Measurements from ENCODE around the gene PCCA.
"Not testable (repeated sequence)": the region's sequence is repeated elsewhere in the genome, so short reads cannot be mapped to it uniquely, and the experiment has no call there.

PCCA gene

GRCh38 chr13:100387416-100387815 lies 298.5 kb downstream of the PCCA start:
- no peak overlapping the region for H3K27ac Mint-ChIP-seq
- peaks cover under 1% of the 10 kb centered on the region for H3K9me3 Mint-ChIP-seq
- no peak for DNase-seq
- H3K27me3 Mint-ChIP-seq (ENCODE audit: low read depth, poor library complexity), result peaks cover 3% of the 10 kb centered on the region
- no peak overlapping the region for H3K4me3 Mint-ChIP-seq
- TF ChIP-seq, protein P1, sequence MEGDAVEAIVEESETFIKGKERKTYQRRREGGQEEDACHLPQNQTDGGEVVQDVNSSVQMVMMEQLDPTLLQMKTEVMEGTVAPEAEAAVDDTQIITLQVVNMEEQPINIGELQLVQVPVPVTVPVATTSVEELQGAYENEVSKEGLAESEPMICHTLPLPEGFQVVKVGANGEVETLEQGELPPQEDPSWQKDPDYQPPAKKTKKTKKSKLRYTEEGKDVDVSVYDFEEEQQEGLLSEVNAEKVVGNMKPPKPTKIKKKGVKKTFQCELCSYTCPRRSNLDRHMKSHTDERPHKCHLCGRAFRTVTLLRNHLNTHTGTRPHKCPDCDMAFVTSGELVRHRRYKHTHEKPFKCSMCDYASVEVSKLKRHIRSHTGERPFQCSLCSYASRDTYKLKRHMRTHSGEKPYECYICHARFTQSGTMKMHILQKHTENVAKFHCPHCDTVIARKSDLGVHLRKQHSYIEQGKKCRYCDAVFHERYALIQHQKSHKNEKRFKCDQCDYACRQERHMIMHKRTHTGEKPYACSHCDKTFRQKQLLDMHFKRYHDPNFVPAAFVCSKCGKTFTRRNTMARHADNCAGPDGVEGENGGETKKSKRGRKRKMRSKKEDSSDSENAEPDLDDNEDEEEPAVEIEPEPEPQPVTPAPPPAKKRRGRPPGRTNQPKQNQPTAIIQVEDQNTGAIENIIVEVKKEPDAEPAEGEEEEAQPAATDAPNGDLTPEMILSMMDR (IDR thresholded peaks at IDR 0.05), result no peak
- peaks cover 10% of the 10 kb centered on the region for H3K4me1 Mint-ChIP-seq
- peaks cover 27% of the 10 kb centered on the region for H3K36me3 Mint-ChIP-seq (ENCODE audit: low read depth)

DNA sequence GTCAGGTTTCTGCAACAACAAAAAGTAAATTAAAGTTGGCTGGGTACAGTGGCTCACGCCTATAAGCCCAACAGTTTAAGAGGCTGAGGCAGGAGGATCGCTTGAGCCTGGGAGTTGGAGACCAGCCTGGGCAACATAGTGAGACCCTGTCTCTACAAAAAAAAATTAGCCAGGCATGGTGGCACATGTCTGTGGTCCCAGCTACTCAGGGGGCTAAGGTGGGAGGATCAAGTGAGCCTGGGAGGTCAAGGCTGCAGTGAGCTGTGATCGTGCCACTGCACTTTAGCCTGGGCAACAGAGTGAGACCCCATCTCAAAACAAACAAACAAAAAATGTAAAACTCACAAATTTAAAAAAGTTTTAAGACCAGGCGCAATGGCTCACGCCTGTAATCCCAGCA lies 299.3 kb downstream of the PCCA start:
- H3K9me3 Mint-ChIP-seq; H3K27me3 Mint-ChIP-seq (ENCODE audit: low read depth, poor library complexity); DNase-seq; H3K27ac Mint-ChIP-seq; H3K4me3 Mint-ChIP-seq: not testable (repeated sequence)
- H3K36me3 Mint-ChIP-seq (ENCODE audit: low read depth), result peaks cover 22% of the 10 kb centered on the region
- peaks cover 17% of the 10 kb centered on the region for H3K4me1 Mint-ChIP-seq

DNA sequence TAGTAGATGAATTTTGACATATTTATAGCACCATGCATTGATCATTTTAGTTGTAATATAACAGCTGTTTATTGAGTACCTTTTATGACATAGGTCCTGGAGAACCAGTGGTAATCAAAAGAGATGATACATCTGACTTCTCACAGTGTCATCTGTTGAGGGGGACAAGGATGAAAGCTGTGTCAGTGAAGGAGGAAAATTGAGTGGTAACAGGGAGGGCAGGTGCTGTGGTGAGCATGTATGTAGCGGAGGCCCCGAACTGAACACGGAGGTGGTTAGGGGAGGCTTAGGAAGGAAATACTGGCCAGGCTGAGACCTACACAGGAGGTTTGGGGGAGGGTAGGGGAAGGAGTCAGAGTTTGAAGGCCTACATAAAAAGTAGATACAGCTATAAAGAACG lies 300.0 kb downstream of the PCCA start:
- Mint-ChIP-seq H3K27ac (no peak overlapping the region), H3K9me3 (no peaks in the 10 kb centered on the region), H3K27me3 (ENCODE audit: low read depth, poor library complexity) (peaks cover 3% of the 10 kb centered on the region), H3K36me3 (ENCODE audit: low read depth) (peaks cover 22% of the 10 kb centered on the region), H3K4me1 (peaks cover 20% of the 10 kb centered on the region), H3K4me3 (no peak overlapping the region)
- no peak for DNase-seq
- TF ChIP-seq, protein P1 (IDR thresholded peaks at IDR 0.05), result no peak

GRCh38 chr13:100389617-100390016 lies 300.7 kb downstream of the PCCA start:
- Mint-ChIP-seq H3K9me3 (no peaks in the 10 kb centered on the region), H3K4me3 (no peak overlapping the region), H3K27me3 (ENCODE audit: low read depth, poor library complexity) (peaks cover 3% of the 10 kb centered on the region), H3K4me1 (peaks cover 27% of the 10 kb centered on the region), H3K27ac (no peak overlapping the region), H3K36me3 (ENCODE audit: low read depth) (peaks cover 22% of the 10 kb centered on the region)
- no peak for DNase-seq
- TF ChIP-seq, protein P1 (IDR thresholded peaks at IDR 0.05), result no peak

DNA sequence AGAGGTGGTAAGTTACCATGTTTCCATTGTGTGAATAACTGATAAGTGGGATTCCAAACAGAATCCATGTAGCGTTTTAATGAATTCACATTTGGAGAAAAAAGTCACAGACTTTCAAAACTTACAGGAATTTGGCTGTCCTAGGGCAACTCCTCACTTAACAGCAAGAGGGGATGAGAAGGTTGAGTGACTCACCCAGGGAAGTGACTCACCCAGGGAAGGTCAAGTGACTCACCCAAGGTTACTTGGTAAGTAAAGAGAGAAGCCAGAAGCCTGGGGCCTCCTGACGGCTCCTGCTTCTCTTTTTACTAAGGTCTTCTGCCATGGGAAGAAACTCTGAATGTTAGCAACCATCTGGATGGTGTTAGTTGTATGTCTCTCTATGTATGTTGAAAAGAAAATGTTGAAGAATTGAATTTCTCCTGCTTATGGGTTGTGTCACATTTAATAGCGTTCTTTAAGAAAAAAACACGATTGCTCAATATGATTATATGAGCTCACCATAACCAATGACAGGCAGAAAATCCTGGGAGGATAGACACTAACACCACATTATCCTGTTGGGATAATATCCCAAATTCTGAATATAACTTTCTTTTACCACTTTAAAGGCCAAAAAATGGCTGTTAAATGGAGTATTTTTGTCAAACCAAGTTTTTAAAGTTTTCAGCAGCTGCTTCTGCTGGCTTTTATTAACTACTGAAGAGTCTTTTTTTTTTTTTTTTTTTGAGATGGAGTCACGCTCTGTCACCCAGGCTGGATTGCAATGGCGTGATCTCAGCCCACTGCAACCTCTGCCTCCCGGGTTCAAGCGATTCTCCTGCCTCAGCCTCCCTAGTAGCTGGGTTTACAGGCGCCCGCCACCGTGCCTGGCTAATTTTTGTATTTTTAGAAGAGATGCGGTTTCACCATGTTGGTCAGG lies 304.1 kb downstream of the PCCA start:
- peaks cover 45% of the 10 kb centered on the region for H3K4me1 Mint-ChIP-seq

DNA sequence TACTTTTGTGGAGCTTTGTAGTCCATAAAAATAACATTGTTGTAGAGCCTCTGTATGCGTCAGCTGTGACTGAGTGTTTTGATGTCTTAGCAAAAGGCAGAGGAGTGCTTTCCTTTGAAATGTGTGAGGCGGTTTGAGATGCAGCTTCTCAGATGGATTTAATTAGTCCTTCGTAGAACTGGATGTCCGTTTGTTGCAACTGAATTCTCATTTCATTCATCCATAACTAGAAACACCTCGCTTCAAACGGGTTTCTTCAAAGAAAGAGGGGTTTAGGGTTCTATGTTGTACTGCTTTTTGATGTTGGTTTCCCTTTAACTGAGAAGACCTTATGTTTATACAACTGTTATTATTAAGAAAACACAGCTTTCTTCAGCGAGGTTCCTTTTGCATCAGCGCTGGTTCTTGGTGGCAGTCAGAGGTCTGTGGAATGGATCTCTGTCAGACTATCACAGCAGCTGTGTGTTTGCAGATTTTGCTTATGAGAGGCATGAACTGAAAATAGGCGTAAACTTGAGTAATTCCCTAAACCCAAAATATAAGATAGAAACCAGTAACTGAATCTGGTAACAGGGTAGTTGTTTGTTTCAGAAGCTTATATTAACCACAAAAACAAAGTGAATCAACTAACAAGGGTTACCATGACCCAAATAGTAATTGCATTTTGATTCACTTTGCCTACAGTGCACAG lies 305.3 kb downstream of the PCCA start:
- TF ChIP-seq, protein P1 (IDR thresholded peaks at IDR 0.05), result no peak
- Mint-ChIP-seq H3K27ac (peak overlapping the region; percentile 34), H3K9me3 (no peaks in the 10 kb centered on the region), H3K4me1 (peaks cover 50% of the 10 kb centered on the region), H3K27me3 (ENCODE audit: low read depth, poor library complexity) (no peaks in the 10 kb centered on the region), H3K36me3 (ENCODE audit: low read depth) (peaks cover 6% of the 10 kb centered on the region), H3K4me3 (peak overlapping the region; percentile 27)
- DNase-seq, result no peak

More for the DNA sequence above, 304.1 kb downstream of the PCCA start:
- Mint-ChIP-seq H3K4me3 (no peak overlapping the region), H3K27ac (peak overlapping the region; percentile 70), H3K9me3 (no peaks in the 10 kb centered on the region), H3K27me3 (ENCODE audit: low read depth, poor library complexity) (no peaks in the 10 kb centered on the region), H3K36me3 (ENCODE audit: low read depth) (peaks cover 6% of the 10 kb centered on the region)
- TF ChIP-seq, protein P1 (IDR thresholded peaks at IDR 0.05), result no peak
- DNase-seq, result no peak
